OCI-LY3 (cell line): Measurements from ENCODE around the gene LRRC1.
A peak's percentile ranks its signal among the peaks of the same experiment; 100 is the strongest.

Source experiments
- H2AFZ ChIP-seq: fragments of 200-600, 300-600 bp; shearing (Covaris generic); 2 replicates; pipeline ENCODE4 v1.6.0; 2014; ENCODE audit warnings: antibody characterized with exemption, low read depth, low read length
- H3K27ac ChIP-seq: fragments of 200-600, 300-600 bp; sonication (generic); 2 replicates; pipeline ENCODE4 v1.5.1; 2014; ENCODE audit warnings: mild to moderate bottlenecking, low read length, moderate library complexity, mixed read lengths
- H3K27me3 ChIP-seq: fragments of 200-600, 300-600 bp; sonication (generic); 2 replicates; pipeline ENCODE4 v1.6.1; 2014; ENCODE audit warnings: low read depth, low read length, mixed read lengths
- H3K36me3 ChIP-seq: fragments of 200-600, 300-600 bp; sonication (generic); replicated peaks from 2 replicates; pipeline ENCODE3; 2014; ENCODE audit warnings: low read depth, low read length, mixed read lengths
- H3K4me1 ChIP-seq: fragments of 300-600, 200-600 bp; sonication (generic); 2 replicates; pipeline ENCODE4 v1.6.1; 2014; ENCODE audit warnings: low read length, mixed read lengths
- H3K4me2 ChIP-seq: fragments of 200-600, 300-600 bp; sonication (generic); 2 replicates; pipeline ENCODE4 v1.6.1; 2014; ENCODE audit warnings: low read length, mixed read lengths
- H3K4me3 ChIP-seq: fragments of 300-600, 200-600 bp; sonication (generic); 2 replicates; pipeline ENCODE4 v1.5.1; 2014; ENCODE audit warnings: antibody characterized with exemption, mild to moderate bottlenecking, low read length, moderate library complexity
- H3K79me2 ChIP-seq: fragments of 300-600, 200-600 bp; shearing (Covaris generic); 2 replicates; pipeline ENCODE4 v1.6.1; 2014; ENCODE audit warnings: mild to moderate bottlenecking, low read length, mixed read lengths
- H3K9ac ChIP-seq: fragments of 300-600, 200-600 bp; shearing (Covaris generic); 2 replicates; pipeline ENCODE4 v1.6.0; 2014; ENCODE audit warnings: mild to moderate bottlenecking, low read length, moderate library complexity
- H3K9me3 ChIP-seq: fragments of 200-600, 300-600 bp; shearing (Covaris generic); 2 replicates; pipeline ENCODE4 v1.6.1; 2014; ENCODE audit warnings: low read length, mixed read lengths; ENCODE audit not compliant: insufficient read depth
- H4K20me1 ChIP-seq: fragments of 200-600, 300-600 bp; sonication (generic); 2 replicates; pipeline ENCODE4 v1.6.1; 2016; ENCODE audit warnings: low read length, mixed read lengths; ENCODE audit not compliant: insufficient read depth
- CTCF ChIP-seq: fragments of 200-600, 300-600 bp; sonication (generic); IDR thresholded peaks from 2 replicates; pipeline ENCODE4 v1.5.1; 2014; ENCODE audit warnings: antibody characterized with exemption, low read length, low read depth
- EZH2phosphoT487 ChIP-seq: fragments of 200-600 bp; shearing (Covaris generic); IDR thresholded peaks from 2 replicates; pipeline ENCODE4 v1.6.1; 2018; ENCODE audit warnings: antibody characterized with exemption, mixed run types, low read depth

The LRRC1 gene

GRCh38 chr6:53792016-53792415 is 2.8 kb upstream of the LRRC1 start:
- Histone ChIP-seq H3K27me3 (peaks cover 23% of the 10 kb centered on the region; the same call in 1 of the 2 replicates), H3K9ac (no peak overlapping the region), H3K27ac (no peak overlapping the region), H2AFZ (no peak overlapping the region), H3K9me3 (peaks cover 12% of the 10 kb centered on the region; the same call in 1 of the 2 replicates), H3K4me2 (no peak overlapping the region), H3K79me2 (peaks cover 7% of the 10 kb centered on the region; the same call in 1 of the 2 replicates), H3K4me1 (peaks cover 17% of the 10 kb centered on the region), H4K20me1 (no peaks in the 10 kb centered on the region), H3K4me3 (no peak overlapping the region), H3K36me3 (no peaks in the 10 kb centered on the region)
- TF ChIP-seq EZH2phosphoT487 (no peak), CTCF (no peak)

DNA sequence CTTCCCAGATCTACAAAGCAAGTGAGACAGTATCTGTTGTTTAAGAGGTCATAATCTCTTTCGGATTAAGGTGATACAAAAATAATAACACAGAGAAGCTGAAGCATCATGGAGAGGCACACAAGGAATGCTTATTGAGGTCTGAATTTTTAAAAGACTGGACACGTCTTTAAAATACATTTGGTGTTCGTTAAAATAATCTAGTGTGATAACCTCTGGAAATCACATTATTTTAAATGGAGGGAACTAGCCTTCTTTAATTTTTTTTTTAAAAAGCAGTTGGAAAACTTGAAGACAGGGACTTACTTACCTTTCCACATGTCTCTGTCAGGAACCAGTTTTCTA is 1.9 kb upstream of the LRRC1 start:
- Histone ChIP-seq H4K20me1 (no peaks in the 10 kb centered on the region), H2AFZ (peak overlapping the region; percentile 85), H3K4me2 (peak overlapping the region; percentile 93), H3K9me3 (peaks cover 9% of the 10 kb centered on the region; the same call in 1 of the 2 replicates), H3K4me1 (peaks cover 17% of the 10 kb centered on the region), H3K36me3 (no peaks in the 10 kb centered on the region), H3K27me3 (peaks cover 23% of the 10 kb centered on the region; the same call in 1 of the 2 replicates), H3K27ac (no peak overlapping the region), H3K79me2 (peaks cover 7% of the 10 kb centered on the region; the same call in 1 of the 2 replicates), H3K4me3 (peak overlapping the region; percentile 86), H3K9ac (peak overlapping the region; percentile 61)
- TF ChIP-seq CTCF (no peak), EZH2phosphoT487 (no peak)

GRCh38 chr6:53793318-53794136 is 1.3 kb upstream of the LRRC1 start:
- Histone ChIP-seq H4K20me1 (no peaks in the 10 kb centered on the region), H3K4me2 (peak overlapping the region; percentile 93), H3K27ac (peak overlapping the region; percentile 51), H2AFZ (peak overlapping the region; percentile 85), H3K27me3 (peaks cover 23% of the 10 kb centered on the region; the same call in 1 of the 2 replicates), H3K4me1 (peaks cover 17% of the 10 kb centered on the region), H3K36me3 (no peaks in the 10 kb centered on the region), H3K9me3 (peaks cover 3% of the 10 kb centered on the region; the same call in 1 of the 2 replicates), H3K79me2 (peaks cover 7% of the 10 kb centered on the region; the same call in 1 of the 2 replicates), H3K9ac (peak overlapping the region; percentile 61), H3K4me3 (peak overlapping the region; percentile 86)
- TF ChIP-seq EZH2phosphoT487 (no peak), CTCF (no peak)

DNA sequence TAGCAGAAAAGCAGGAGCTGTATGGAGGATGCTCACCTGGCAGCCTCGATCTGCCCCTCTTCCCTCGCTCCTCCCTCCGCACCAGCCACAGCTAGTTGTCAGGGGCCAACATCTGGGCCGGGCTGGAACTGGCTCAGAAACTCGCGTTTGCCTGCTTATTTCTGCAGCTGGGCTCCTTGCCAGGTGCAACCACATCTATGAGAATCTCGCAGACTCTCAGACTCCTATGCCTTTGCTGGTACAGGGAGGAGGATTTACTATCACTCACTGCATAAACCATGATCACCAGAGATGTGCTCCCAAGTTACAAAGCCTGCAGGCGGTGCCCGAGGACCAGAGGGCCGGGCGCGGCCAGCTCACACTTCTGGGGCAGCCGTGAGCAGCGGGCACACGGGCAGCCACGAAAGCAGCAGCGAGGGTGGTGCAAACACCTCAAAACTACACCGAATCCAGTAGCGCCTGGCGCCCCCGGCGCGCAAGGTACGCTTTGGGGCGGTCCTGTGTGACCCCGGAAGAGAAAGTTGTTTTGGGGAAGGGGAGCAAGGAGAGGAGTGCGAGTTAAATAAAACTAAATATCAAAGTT is 577 bp upstream of the LRRC1 start:
- H2AFZ ChIP-seq: peak overlapping the region; percentile 85
- peak overlapping the region; percentile 93 for H3K4me2 ChIP-seq
- H3K4me1 ChIP-seq: peaks cover 17% of the 10 kb centered on the region
- no peaks in the 10 kb centered on the region; the same call in 1 of the 2 replicates for H3K9me3 ChIP-seq
- peak overlapping the region; percentile 61 for H3K9ac ChIP-seq
- H3K27me3 ChIP-seq: peaks cover 23% of the 10 kb centered on the region; the same call in 1 of the 2 replicates
- no peaks in the 10 kb centered on the region for H3K36me3 ChIP-seq
- H3K79me2 ChIP-seq: peaks cover 7% of the 10 kb centered on the region; the same call in 1 of the 2 replicates
- no peaks in the 10 kb centered on the region for H4K20me1 ChIP-seq
- peak overlapping the region; percentile 86 for H3K4me3 ChIP-seq
- peak; percentile 50 for TF ChIP-seq CTCF
- no peak for TF ChIP-seq EZH2phosphoT487
- H3K27ac ChIP-seq: peak overlapping the region; percentile 51
